Measurements from ENCODE around the gene TADA2B.

Gene TADA2B

DNA sequence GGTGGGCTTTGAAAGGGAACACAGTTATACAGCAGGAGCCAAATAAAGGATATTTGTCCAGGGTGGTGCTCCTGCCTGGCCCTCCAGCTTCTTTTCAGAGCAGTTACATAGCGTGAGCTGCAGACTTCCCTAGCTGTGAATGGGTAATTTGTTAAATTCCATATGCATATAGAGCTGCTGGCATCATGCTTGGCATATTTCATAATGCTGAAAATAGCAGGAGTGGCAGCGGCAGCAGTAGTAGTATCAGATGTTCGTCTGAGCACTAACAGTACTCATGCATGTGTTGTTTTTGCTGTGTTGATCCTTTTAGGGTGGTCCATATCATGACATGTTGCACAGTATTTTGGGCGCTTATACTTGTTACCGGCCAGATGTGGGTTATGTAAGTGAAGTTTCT lies 33.6 kb upstream of the TADA2B start:
- Mint-ChIP-seq H3K4me1 (ENCODE audit: low read depth) (peaks cover 14% of the 10 kb centered on the region), H3K4me3 (no peak overlapping the region), H3K36me3 (ENCODE audit: low read depth) (peaks cover 49% of the 10 kb centered on the region), H3K9me3 (no peaks in the 10 kb centered on the region), H3K27me3 (ENCODE audit: low read depth) (no peaks in the 10 kb centered on the region), H3K27ac (no peak overlapping the region)

DNA sequence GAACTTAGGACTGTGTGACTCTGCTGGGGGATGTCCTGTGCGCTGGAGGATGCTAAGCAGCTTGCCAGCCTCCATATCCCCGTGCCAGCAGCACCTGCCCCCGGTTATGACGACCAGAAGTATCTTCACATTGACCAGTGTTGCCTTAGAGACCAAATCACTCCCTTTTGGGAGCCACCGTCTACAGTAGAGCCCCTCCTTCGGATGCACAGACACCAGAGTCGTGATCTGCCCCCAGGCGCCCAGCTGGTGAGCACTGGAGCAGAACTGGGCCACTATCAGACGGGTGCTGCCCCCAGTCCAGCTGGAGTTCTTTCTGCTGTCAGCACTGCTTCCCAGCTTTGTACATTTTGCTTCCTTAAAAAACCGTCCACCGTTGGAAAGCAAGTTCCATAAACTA lies 30.0 kb upstream of the TADA2B start:
- H3K27ac Mint-ChIP-seq, result no peak overlapping the region
- no peaks in the 10 kb centered on the region for H3K27me3 Mint-ChIP-seq (ENCODE audit: low read depth)
- H3K36me3 Mint-ChIP-seq (ENCODE audit: low read depth), result peaks cover 45% of the 10 kb centered on the region
- no peaks in the 10 kb centered on the region for H3K9me3 Mint-ChIP-seq
- H3K4me3 Mint-ChIP-seq, result no peak overlapping the region
- H3K4me1 Mint-ChIP-seq (ENCODE audit: low read depth), result peaks cover 9% of the 10 kb centered on the region

DNA sequence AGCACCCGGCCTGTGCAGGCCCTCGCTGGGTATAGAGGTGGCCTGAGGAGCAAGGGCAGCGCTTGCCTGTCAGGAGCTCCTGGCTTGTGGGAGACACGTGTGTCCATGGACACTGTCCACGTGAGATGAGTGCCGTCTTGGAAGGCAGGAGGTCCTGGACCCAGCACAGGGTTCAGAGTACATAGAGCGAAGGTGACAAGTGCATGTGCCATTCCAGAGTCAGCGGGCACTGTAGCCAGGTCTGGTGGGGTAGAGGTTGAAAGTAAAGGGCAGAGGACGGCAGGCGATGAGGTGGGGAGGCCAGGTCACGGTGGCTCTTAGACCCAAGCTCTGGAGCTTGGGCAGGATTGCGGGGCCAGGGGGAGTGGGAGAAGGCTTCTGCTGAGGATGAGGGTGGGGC lies 28.4 kb upstream of the TADA2B start:
- no peaks in the 10 kb centered on the region for H3K27me3 Mint-ChIP-seq (ENCODE audit: low read depth)
- peak overlapping the region; percentile 21 for H3K27ac Mint-ChIP-seq
- peaks cover 39% of the 10 kb centered on the region for H3K36me3 Mint-ChIP-seq (ENCODE audit: low read depth)
- peaks cover 9% of the 10 kb centered on the region for H3K4me1 Mint-ChIP-seq (ENCODE audit: low read depth)
- H3K4me3 Mint-ChIP-seq, result no peak overlapping the region
- no peaks in the 10 kb centered on the region for H3K9me3 Mint-ChIP-seq

DNA sequence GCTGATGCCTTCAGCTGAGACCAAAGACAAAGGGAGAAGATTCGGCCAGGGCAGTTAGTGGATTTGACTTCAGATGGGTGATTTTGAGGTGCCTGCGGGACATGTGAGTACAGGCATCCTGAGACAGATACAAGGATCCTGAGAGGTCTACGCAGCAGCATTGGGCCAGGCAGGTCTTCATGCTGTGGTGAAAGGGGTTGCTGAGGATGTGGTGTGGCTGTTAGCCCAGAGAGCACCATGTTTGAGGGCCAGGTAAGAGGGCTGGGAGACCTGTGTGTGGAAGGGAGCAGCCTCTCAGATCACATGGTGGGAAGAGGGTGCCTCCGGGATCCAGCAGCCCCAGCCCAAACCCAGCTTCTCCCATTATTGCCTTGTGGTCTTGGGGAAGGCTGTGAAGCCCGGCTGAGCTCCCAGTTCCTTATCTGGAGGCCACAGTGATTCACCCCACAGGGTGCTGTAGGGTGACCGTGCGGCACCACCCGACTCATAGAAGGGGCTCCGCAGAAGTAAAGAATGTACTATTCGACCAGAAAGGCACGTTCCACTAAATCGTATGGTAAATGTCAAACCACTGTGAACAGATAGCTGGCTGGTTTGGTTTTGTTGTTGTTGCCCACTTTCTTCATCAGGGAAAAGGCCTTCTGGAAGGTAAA lies 27.7 kb upstream of the TADA2B start:
- H3K4me1 Mint-ChIP-seq (ENCODE audit: low read depth), result peaks cover 12% of the 10 kb centered on the region
- H3K9me3 Mint-ChIP-seq, result no peaks in the 10 kb centered on the region
- peak overlapping the region; percentile 42 for H3K27ac Mint-ChIP-seq
- H3K36me3 Mint-ChIP-seq (ENCODE audit: low read depth), result peaks cover 32% of the 10 kb centered on the region
- H3K27me3 Mint-ChIP-seq (ENCODE audit: low read depth), result no peaks in the 10 kb centered on the region
- no peak overlapping the region for H3K4me3 Mint-ChIP-seq

DNA sequence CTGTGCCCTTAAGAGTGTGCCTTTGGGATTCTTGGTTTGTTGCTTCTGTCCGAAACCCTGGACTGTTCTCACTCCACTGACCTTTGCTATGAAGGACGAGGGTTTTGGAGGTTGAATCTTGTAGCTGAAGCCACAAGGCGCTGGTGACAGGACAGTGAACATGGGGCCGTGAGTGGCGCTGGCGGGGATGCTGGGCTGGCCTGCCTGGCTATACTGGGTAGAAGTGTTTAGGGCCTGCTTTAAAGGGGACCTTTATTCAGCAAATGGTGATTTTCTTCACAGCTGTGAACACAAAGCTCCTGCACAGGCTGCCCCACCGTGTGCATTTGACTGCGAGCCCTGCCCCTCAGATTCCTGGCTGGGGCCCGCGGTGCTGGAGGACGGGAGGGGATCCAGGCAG lies 27.1 kb upstream of the TADA2B start:
- no peak overlapping the region for H3K27ac Mint-ChIP-seq
- H3K36me3 Mint-ChIP-seq (ENCODE audit: low read depth), result peaks cover 31% of the 10 kb centered on the region
- H3K4me1 Mint-ChIP-seq (ENCODE audit: low read depth), result peaks cover 10% of the 10 kb centered on the region
- H3K4me3 Mint-ChIP-seq, result no peak overlapping the region
- H3K9me3 Mint-ChIP-seq, result no peaks in the 10 kb centered on the region
- no peaks in the 10 kb centered on the region for H3K27me3 Mint-ChIP-seq (ENCODE audit: low read depth)

DNA sequence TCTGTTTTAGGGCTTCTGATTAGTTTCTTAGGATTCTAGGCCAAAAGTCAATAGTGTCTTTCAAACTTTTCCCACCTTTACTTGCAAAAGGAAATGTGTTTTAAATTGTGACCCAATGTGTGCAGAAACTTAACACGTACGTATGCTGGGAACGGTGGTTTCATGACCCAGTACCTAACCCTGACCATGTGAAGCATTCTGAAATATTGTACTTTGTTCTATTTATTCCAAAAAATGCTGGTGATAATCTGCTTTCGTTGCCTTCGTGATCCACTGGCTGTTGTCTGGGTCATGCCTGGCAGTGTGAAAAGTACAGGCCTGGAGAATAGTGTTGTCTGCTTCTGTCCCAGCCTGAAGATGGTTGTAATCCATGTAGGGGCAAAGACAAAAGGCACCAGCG lies 26.7 kb upstream of the TADA2B start:
- Mint-ChIP-seq H3K9me3 (no peaks in the 10 kb centered on the region), H3K27ac (no peak overlapping the region), H3K36me3 (ENCODE audit: low read depth) (peaks cover 27% of the 10 kb centered on the region), H3K4me1 (ENCODE audit: low read depth) (peaks cover 10% of the 10 kb centered on the region), H3K27me3 (ENCODE audit: low read depth) (no peaks in the 10 kb centered on the region), H3K4me3 (no peak overlapping the region)

DNA sequence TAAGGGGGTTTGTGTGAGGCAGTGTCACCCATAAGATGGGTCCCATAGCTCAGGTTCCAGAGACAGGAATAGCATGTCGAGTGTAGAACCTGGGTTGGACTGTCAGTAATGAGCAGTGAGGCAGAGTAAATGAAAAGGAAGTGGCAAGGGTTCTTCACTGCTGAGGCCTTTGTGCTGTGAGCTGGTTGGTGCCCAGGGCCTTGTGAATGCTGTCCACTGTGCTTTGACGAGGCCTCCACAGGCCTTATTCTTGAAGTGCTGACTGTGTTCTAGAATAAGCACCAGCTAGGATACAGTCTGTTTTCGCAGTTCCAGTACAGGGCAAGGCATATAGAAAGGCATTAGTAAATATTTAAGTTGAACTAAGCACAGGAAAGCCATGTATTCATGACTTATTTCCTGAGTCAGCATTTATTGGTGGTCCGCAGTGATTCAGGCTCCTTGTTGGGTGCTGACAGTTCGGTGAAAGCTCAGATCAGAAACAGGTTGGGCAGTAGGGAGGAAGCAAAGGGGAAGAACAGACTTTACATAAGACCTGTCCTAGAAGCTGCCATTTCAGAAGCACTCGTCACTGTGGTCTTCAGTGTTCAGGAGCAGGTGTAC lies 25.6 kb upstream of the TADA2B start:
- peaks cover 10% of the 10 kb centered on the region for H3K4me1 Mint-ChIP-seq (ENCODE audit: low read depth)

DNA sequence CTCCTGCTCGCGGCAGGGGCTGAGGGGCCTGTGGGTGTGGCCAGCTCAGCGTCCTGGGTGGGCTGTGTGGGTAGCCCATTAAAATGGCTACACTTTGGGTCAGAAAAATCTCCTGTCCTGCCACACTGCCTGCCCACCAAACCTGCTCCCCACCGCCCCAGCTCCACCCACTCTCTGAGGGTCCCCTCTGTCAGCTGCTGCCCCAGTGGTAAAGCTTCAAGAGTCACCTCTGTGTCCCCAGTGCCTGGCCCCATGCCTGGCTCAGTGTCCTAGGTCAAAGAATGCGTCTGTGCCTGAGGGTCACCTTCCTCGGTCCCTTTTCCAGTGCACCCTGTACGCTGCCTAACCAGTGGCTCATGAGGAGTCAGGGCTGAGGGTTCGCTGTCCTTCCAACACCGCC lies 24.9 kb upstream of the TADA2B start:
- H3K27ac Mint-ChIP-seq, result no peak overlapping the region
- no peak overlapping the region for H3K4me3 Mint-ChIP-seq
- H3K4me1 Mint-ChIP-seq (ENCODE audit: low read depth), result peaks cover 6% of the 10 kb centered on the region
- no peaks in the 10 kb centered on the region for H3K27me3 Mint-ChIP-seq (ENCODE audit: low read depth)
- no peaks in the 10 kb centered on the region for H3K9me3 Mint-ChIP-seq
- peaks cover 27% of the 10 kb centered on the region for H3K36me3 Mint-ChIP-seq (ENCODE audit: low read depth)

More for the DNA sequence above, 25.6 kb upstream of the TADA2B start:
- Mint-ChIP-seq H3K27ac (no peak overlapping the region), H3K36me3 (ENCODE audit: low read depth) (peaks cover 30% of the 10 kb centered on the region), H3K9me3 (no peaks in the 10 kb centered on the region), H3K27me3 (ENCODE audit: low read depth) (no peaks in the 10 kb centered on the region), H3K4me3 (no peak overlapping the region)

DNA sequence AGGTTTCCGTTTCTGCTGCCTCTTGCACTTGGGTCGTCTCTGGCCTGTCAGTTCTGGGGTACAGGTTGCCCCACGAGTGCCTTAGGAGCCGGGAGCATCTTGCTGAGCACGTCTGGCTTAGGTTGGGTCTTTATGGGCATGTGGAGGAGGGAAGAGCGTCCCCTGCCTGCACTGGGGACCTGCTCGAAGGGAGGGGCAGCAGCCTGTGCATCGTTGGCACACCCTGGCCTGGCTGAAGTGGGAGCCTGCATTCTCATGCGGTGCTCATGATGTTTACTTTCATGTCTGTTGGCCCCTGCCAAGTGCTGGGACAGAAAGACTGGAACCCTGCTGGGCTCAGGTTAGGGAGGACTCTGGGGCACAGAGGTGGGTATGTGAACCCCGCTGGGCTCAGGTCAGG lies 23.8 kb upstream of the TADA2B start:
- Mint-ChIP-seq H3K9me3 (no peaks in the 10 kb centered on the region), H3K4me1 (ENCODE audit: low read depth) (peaks cover 4% of the 10 kb centered on the region), H3K27me3 (ENCODE audit: low read depth) (no peaks in the 10 kb centered on the region), H3K36me3 (ENCODE audit: low read depth) (peaks cover 22% of the 10 kb centered on the region), H3K27ac (no peak overlapping the region), H3K4me3 (no peak overlapping the region)

DNA sequence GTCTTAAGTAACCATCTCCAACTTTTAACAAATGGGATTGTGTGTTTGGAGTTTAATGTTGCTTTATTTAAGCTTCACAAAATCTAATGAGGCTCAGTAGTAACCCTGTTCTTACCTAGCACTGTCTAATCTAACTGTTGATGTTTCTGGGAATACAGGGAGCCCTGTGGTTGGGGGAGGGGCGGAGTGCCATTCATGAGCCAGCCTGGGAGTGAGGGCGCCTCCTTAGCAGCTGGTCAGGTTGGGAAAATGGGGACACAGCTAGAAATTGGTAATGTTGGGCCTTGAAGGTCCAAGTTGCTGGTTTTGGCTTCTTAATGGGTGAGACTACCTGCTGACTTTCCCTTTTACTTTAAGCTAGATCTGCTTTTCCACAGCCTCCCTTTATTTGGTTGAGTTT lies 22.9 kb upstream of the TADA2B start:
- Mint-ChIP-seq H3K9me3 (no peaks in the 10 kb centered on the region), H3K36me3 (ENCODE audit: low read depth) (peaks cover 13% of the 10 kb centered on the region), H3K4me1 (ENCODE audit: low read depth) (peaks cover 3% of the 10 kb centered on the region), H3K4me3 (no peak overlapping the region), H3K27ac (no peak overlapping the region), H3K27me3 (ENCODE audit: low read depth) (no peaks in the 10 kb centered on the region)

DNA sequence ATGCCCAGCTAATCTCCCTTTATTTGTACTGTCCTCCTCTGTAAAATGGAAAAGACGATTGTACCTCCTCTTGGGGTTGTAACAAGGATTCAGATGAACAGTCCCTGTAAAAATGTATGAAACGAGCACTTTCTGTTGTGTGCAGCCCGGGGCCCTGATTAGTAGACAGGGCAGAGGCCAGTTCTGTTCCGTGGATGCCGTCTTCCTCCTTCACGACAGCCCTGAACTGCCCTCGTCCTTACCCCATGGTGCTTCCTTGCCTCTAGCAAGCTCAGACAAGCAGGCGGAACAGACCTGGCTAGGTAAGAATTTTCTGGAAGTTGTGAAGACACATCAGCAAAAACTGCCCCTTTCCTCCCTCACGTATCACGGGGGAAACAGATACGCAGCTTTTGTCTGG lies 22.3 kb upstream of the TADA2B start:
- H3K27ac Mint-ChIP-seq, result no peak overlapping the region
- H3K27me3 Mint-ChIP-seq (ENCODE audit: low read depth), result no peaks in the 10 kb centered on the region
- H3K4me3 Mint-ChIP-seq, result no peak overlapping the region
- H3K4me1 Mint-ChIP-seq (ENCODE audit: low read depth), result peaks cover 3% of the 10 kb centered on the region
- peaks cover 11% of the 10 kb centered on the region for H3K36me3 Mint-ChIP-seq (ENCODE audit: low read depth)
- H3K9me3 Mint-ChIP-seq, result no peaks in the 10 kb centered on the region

DNA sequence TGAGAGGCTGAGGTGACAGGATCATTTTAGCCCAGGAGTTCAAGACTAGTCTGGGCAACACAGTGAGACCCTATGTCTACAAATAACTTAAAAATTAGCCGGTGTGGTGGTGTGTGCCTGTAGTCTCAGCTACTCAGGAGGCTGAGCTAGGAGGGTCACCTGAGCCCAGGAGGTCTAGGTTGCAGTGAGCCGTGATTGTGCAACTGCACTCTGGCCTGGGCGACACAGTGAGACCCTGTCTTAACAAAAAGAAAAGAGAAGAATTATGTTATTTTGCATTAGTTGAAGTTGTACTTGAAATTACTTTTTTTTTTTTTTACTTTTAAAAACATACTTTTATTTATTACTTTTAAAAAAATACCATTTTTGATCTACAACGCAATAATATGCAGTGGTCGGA lies 21.8 kb upstream of the TADA2B start:
- Mint-ChIP-seq H3K4me1 (ENCODE audit: low read depth) (peaks cover 5% of the 10 kb centered on the region), H3K4me3 (no peak overlapping the region), H3K9me3 (no peaks in the 10 kb centered on the region), H3K27me3 (ENCODE audit: low read depth) (no peaks in the 10 kb centered on the region), H3K36me3 (ENCODE audit: low read depth) (peaks cover 13% of the 10 kb centered on the region), H3K27ac (no peak overlapping the region)

DNA sequence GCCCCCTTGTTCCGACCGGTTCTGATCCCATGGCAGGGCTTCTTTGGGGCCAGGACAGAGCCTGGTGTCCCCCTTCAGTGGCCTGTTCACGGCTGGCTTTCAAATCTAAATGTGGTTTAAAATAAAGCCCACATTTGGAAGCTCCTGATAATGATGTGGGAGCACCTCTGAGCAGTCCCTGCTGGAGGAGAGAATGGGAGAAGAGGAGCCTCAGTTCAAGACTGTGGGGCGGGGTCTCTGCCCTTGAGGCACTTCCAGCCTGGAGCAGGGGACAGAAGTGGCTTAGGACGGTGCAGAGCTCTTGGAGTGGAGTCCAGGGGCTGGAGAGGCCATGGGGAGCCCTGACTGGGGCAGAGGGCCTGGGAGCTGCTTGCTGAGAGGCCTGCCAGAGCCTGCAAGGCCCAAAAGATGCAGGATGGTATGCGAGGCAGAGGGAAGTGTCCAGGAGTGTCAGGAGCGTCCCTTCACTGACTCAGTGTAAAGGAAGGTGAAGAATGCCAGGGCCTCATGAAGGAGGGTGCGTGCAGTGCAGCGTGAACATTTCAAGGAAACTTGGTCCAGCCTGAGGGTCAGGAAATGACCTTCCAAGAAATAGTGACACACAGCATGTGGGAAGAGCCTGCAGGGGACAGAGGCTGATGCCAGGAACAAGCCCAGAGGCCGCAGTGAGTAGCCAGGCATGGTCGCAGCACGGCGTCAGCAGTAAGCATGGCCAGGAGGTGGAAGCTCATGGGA lies 21.1 kb upstream of the TADA2B start:
- Mint-ChIP-seq H3K27ac (no peak overlapping the region), H3K4me1 (ENCODE audit: low read depth) (peaks cover 6% of the 10 kb centered on the region), H3K27me3 (ENCODE audit: low read depth) (no peaks in the 10 kb centered on the region), H3K4me3 (no peak overlapping the region), H3K9me3 (no peaks in the 10 kb centered on the region), H3K36me3 (ENCODE audit: low read depth) (peaks cover 15% of the 10 kb centered on the region)

DNA sequence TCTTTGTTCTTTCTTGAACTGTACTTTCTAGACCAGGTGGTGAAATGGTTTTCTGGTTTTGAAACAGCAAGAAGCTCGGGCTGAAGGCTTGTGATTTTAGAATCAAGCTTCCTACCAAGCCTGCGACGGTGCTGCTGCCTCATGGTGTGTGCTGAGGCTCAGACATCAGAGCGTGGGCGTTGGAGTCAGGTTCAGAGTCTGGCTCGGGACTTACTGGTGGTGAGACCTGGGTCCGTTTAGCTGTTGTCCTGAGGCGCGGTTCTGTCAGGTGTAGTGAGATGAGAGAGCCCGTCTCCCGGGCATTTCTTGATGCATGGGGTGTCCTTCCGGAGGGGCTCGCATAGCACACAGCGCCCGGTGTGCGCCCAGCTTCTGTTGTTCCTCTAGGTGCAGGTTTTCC lies 19.7 kb upstream of the TADA2B start:
- H3K36me3 Mint-ChIP-seq (ENCODE audit: low read depth), result peaks cover 25% of the 10 kb centered on the region
- peaks cover 11% of the 10 kb centered on the region for H3K4me1 Mint-ChIP-seq (ENCODE audit: low read depth)
- no peak overlapping the region for H3K27ac Mint-ChIP-seq
- no peak overlapping the region for H3K4me3 Mint-ChIP-seq
- H3K27me3 Mint-ChIP-seq (ENCODE audit: low read depth), result no peaks in the 10 kb centered on the region
- H3K9me3 Mint-ChIP-seq, result no peaks in the 10 kb centered on the region

DNA sequence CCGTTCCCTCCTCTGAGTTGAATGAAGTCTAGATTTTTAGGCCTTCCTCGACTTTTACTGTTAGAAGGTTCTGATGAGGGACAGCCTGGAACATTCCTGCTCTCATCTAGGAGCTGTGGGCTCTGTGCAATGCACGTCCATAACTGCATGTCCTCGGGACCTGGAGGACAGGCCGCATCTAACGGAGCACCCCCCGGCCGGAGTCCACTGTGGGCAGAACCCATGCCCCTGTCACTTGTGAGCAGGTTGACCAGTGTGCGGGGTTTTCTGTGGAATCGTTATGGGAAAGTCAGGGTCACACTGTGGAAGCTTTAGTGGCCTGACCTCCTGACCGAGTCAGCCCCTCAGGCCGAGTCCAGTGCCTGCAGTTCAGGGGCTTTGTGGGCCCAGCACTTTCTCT lies 19.3 kb upstream of the TADA2B start:
- peaks cover 25% of the 10 kb centered on the region for H3K36me3 Mint-ChIP-seq (ENCODE audit: low read depth)

More for the DNA sequence above, 19.3 kb upstream of the TADA2B start:
- Mint-ChIP-seq H3K27ac (no peak overlapping the region), H3K9me3 (no peaks in the 10 kb centered on the region), H3K4me3 (no peak overlapping the region), H3K27me3 (ENCODE audit: low read depth) (no peaks in the 10 kb centered on the region), H3K4me1 (ENCODE audit: low read depth) (peaks cover 13% of the 10 kb centered on the region)
